T follicular helper cell (primary cell): ENCODE data around the gene TM6SF1.
"Not testable (repeated sequence)": the region's sequence is repeated elsewhere in the genome, so short reads cannot be mapped to it uniquely, and the experiment has no call there.

Source experiments
- DNase-seq: peaks from one replicate; pipeline ENCODE4 v3.0.0-alpha.2; 2020; ENCODE audit warnings: low read depth

TM6SF1 gene

DNA sequence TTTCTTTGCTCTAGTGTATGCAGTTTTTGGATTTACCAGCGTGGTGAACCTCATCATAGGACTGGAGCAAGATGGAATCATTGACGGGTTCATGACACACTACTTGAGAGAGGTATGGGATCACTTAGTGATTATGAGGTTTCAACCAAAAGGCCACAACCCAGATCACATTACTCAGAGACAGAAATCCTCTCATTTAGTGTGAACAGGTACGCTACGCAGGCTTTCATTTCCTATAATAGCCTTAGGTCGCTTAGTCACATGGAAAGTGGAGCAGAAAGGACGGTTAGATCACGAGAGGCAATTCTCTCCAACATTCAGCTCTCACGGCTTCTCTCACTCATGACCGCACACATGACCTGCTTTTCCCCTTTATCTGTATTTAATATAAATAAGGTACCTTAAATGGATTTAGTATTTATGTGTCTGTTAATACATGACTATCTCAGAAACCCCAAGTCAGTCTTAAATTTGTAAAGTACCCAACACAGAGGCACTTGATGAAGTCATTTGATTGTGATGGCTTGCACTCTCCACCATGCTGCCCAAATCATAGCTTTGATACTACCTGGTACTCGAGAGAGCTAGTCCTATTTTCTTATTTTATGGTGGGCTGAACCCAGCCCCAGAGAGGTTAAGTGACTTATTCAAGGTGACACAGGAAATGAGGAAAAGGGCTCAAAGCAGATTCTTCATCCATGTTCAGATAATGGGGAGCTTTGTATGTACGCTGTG, 8.6 kb downstream of the TM6SF1 start:
- no peak for DNase-seq

- no peak for DNase-seq
Measured at GRCh38 chr15:83118291-83118827, 10.9 kb downstream of the TM6SF1 start.

DNA sequence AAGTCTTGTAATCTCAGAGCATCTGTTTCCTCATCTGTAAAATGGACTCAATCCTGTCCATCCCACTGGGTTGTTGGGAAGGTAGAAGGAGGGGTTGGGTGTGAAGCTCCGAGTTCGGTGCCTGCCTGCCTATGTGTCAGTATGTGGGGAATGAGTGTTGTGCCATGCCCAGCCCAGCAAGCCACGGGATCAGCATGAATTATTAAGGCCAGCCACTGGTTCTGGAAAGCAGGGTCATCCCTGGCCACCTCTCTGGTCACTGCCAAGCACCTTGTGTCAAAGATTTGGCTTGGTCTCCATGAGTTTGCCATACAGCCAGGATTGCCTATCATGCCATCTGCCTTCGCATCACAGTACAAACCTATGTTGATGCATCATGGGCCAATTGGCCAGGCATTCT, 11.5 kb downstream of the TM6SF1 start:
- no peak for DNase-seq

GRCh38 chr15:83119968-83120581, 12.6 kb downstream of the TM6SF1 start:
- DNase-seq = no peak

- no peak for DNase-seq
Measured at GRCh38 chr15:83123529-83123928, 16.1 kb downstream of the TM6SF1 start.

- no peak for DNase-seq
Measured at GRCh38 chr15:83127547-83128150, 20.2 kb downstream of the TM6SF1 start.

DNA sequence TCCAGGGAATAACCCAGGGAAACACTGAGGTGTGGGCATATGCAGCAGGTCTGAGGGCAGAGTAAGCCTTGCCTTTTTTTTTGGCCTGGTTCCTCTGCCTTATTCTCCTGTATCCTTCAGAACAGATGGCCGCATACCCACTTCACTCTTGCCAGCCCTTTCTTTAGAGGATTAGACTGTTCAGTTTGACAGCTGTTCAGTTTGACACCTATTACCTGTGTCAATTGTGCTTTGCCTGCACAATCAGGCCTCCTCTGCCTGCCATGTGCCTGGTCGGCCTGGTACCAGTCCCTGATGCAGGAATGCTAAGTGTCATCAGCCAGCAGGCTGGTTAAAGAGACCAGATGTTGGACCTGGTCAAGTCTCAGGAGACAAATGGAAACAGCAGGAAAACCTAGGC, 22.3 kb downstream of the TM6SF1 start:
- DNase-seq = no peak

DNA sequence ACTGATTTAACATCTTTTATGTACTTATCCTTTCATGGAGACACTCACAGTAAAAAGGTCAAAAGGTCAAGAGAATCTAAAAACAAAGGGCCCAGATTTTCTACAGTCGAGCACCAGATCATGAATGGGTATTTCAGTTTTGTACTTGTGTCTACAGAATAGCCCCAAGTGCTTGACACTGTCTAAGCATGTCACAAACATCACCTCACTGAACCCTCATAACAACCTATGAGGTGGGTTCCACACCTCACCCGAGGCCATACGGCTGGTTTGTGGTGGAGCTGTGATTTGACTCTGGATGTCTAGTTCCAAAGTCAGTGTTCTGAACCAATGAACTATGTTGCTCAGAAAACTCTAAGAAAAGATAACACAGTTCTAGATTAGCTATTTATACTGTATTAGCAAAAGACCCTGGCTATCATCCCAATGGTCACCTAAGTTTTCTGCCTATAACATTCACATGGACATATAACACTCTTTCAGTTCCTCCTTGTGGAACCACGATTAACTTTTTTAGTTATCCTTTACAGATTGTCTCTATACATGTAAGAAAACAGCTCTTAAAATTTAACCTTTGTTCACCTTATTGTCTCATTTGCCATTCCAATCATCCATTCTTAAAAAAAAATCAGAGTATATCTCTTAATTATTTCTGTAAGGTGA, 25.5 kb downstream of the TM6SF1 start:
- DNase-seq = no peak

DNA sequence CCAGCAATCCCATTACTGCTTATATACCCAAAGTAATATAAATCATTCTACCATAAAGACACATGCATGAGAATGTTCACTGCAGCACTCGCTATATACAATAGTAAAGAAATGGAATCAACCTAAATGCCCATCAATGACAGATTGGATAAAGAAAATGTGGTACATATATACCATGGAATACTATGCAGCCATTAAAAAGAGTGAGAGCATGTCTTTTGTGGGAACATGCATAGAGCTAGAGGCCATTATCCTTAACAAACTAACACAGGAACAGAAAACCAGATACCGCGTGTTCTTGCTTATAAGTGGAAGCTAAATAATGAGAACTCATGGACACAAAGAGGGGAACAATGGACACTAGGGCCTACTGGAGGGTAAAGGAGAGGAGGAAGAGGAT, 34.7 kb downstream of the TM6SF1 start:
- DNase-seq = not testable (repeated sequence)

- DNase-seq = no peak
Measured at GRCh38 chr15:83144771-83145170, 37.3 kb downstream of the TM6SF1 start.

DNA sequence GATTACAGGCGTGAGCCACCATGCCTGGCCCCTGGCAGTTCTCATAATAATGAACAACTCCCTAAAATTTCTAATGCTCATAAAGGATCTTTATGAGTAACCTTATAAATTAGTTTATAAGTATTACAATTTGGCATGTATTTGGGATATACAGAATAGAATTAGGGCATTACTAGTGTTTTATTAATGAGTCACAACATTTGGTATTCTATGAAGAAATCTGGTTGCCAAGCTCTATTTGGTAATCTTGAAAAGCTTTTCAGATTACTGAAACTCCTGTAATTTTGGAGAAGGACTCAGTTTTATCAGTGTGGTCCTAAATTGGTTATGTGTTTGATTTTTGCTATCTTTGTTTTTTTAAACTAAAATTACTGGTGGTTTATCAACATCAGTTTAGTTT, 45.8 kb downstream of the TM6SF1 start:
- DNase-seq = no peak

- DNase-seq = no peak
Measured at GRCh38 chr15:83155942-83156341, 48.5 kb downstream of the TM6SF1 start.

DNA sequence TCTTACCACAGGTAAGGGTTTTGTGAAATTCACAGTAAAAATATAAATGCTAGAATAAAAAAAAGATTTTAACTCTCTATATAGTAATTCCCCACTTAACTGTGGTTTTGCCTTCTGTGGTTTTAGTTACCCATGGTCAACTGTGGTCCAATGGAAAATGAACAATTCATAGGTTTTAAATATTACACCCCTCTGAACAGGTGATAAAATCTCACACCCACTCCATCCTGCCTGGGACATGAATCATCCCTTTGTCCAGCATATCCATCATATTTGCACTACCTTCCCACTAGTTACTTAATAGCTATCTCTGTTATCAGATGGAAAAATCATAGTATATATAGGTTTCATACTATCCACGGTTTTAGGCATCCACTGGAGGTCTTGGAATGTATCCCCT, 50.9 kb downstream of the TM6SF1 start:
- DNase-seq = no peak

GRCh38 chr15:83160741-83161140, 53.3 kb downstream of the TM6SF1 start:
- no peak for DNase-seq

DNA sequence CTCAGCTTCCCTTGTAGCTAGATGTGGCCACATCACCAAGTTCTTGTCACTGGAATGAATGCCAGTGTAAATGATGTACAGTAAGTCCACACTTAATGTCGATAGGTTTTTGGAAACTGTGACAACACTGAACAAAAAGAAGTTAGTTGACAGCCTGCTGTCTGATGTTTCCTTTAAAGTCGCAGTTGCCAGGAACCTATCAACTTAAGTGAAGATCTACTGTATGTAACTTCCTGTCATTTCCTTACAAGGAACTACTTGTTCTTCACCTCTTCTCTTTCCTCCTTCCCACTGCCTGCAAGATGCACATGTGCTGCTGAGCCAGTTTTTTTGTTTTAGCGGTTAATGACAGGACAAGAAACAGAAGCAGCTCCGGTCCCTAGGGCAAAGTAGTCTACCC, 55.6 kb downstream of the TM6SF1 start:
- no peak for DNase-seq

- no peak for DNase-seq
Measured at GRCh38 chr15:83164111-83164770, 56.8 kb downstream of the TM6SF1 start.

GRCh38 chr15:83164771-83165404, 57.4 kb downstream of the TM6SF1 start:
- DNase-seq = no peak

DNA sequence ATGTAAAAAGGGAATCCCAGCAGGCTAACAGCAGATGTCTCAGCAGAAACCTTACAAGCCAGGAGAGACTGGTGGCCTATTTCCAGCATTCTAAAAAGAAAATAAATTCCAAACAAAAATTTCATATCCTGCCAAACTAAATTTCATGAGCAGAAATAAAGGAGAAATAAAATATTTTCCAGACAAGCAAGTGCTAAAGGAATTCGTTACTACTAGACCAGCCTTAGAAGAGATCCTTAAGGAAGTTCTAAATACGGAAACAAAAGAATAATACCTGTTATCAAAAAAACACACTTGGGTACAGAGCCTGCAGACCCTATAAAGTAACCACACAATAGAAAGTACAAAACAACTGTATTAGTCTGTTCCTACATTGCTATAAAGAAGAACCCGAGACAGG, 58.8 kb downstream of the TM6SF1 start:
- no peak for DNase-seq

DNA sequence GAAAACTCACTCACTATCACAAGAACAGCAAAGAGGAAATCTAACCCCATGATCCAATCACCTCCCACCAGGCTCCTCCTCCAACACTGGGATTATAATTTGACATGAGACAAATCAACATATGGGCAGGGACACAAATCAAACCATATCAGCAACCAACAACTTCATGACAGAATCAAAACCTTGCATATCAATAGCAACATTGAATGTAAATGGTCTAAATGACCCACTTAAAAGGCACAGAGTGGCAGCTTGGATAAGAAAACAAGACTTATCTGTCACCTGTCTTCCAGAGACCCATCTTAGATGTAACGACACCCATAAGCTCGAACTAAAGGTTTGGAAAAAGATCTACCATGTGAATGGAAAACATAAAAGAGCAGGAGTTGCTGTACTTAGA, 59.4 kb downstream of the TM6SF1 start:
- DNase-seq = no peak

- not testable (repeated sequence) for DNase-seq
Measured at GRCh38 chr15:83169576-83169975, 62.1 kb downstream of the TM6SF1 start.

- no peak for DNase-seq
Measured at GRCh38 chr15:83170474-83171165, 63.2 kb downstream of the TM6SF1 start.
